ENCODE measurements around the gene FTO. TPM values are rescaled to one million over a fixed set of nuclear protein-coding genes. Genes with fewer than 3 reads are reported as not detected.

FTO gene
- total RNA-seq, 1 donor from 2014 or later, result 50.2 TPM

DNA sequence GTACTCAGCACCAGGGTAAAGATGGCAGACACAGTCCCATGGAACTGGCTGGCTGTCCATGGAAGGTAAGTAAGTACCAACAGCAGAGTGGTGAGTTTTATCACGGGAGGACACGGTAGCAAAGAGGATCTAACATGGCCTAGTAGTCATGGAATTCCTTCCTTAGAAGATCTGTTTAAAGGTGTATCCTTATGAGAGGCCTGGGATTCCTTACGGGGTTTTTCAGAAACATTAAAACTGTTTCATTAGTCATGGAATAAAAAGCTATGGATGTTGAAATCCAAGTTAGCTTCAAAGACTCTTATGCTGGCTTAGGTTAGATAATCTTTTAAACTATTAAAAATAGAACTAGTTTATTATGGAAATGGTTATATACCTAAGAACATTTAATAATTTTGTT is 7.4 kb downstream of the FTO start:
- intact Hi-C loops (cut with DNase I), result no loop called here
- Histone ChIP-seq H3K4me1 (peaks cover 0 to 8% of the 10 kb centered on the region in 2 donors), H3K9me3 (no peaks in the 10 kb centered on the region)

GRCh38 chr16:53712065-53712464 is 8.1 kb downstream of the FTO start:
- Histone ChIP-seq H3K36me3 (no peaks in the 10 kb centered on the region), H3K4me3 (no peak overlapping the region), H3K27me3 (no peaks in the 10 kb centered on the region), H3K9me3 (no peaks in the 10 kb centered on the region), H3K4me1 (peaks cover 0 to 8% of the 10 kb centered on the region in 2 donors), H3K27ac (no peak overlapping the region)
- TF ChIP-seq CTCF (IDR thresholded peaks at IDR 0.05), result no peak
- intact Hi-C loops (cut with DNase I), result no loop called here
- DNase-seq (ENCODE audit: low spot score in 2 of 2), result no peak

More for the DNA sequence above, 7.4 kb downstream of the FTO start:
- DNase-seq (ENCODE audit: low spot score in 2 of 2), result no peak
- H3K4me3 ChIP-seq, result no peak overlapping the region
- H3K27me3 ChIP-seq, result no peaks in the 10 kb centered on the region
- H3K27ac ChIP-seq, result no peak overlapping the region
- TF ChIP-seq CTCF (IDR thresholded peaks at IDR 0.05), result no peak
- H3K36me3 ChIP-seq, result no peaks in the 10 kb centered on the region

DNA sequence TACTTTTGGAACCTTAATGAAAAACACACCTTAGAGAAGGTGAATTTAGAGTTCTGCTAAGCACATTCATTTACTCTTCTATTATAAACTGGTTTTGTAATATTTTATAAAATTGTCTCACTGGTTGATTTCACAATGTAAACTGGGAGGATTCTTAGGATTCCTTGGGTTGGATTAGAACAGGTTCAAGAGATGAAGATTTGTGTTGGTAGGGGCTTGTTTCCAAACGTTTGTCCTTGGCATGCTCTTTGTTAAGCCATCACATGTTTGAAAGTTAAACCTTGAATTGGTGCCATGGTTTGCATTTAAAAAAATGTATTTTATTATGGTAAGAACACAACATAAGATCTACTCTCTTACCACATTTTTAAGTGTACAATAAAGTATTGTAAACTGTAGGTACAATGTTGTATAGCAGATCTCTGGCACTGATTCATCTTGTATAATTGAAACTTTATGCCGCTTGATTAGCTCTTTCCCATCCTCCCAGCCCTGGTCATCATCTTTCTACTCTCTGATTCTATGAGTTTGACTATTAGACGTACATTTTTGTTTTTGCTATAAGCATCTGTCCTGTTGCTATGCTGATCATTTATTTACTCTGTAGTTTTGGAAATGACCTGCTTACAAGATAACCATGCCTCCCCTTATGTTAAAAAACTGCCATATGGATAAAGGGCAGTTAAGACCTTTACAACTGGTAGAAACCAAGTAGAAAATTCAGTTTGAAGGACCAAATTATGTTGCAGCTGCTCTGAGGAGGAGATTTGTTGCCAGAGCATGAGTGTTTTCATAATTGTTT is 9.6 kb downstream of the FTO start:
- H3K27ac ChIP-seq, result no peak overlapping the region
- peaks cover 0 to 10% of the 10 kb centered on the region in 2 donors for H3K4me1 ChIP-seq
- H3K9me3 ChIP-seq, result no peaks in the 10 kb centered on the region
- no peak for TF ChIP-seq CTCF (IDR thresholded peaks at IDR 0.05)
- no peak overlapping the region for H3K4me3 ChIP-seq
- DNase-seq (ENCODE audit: low spot score in 2 of 2), result no peak
- intact Hi-C loops (cut with DNase I), result no loop called here
- no peaks in the 10 kb centered on the region for H3K27me3 ChIP-seq
- no peaks in the 10 kb centered on the region for H3K36me3 ChIP-seq

DNA sequence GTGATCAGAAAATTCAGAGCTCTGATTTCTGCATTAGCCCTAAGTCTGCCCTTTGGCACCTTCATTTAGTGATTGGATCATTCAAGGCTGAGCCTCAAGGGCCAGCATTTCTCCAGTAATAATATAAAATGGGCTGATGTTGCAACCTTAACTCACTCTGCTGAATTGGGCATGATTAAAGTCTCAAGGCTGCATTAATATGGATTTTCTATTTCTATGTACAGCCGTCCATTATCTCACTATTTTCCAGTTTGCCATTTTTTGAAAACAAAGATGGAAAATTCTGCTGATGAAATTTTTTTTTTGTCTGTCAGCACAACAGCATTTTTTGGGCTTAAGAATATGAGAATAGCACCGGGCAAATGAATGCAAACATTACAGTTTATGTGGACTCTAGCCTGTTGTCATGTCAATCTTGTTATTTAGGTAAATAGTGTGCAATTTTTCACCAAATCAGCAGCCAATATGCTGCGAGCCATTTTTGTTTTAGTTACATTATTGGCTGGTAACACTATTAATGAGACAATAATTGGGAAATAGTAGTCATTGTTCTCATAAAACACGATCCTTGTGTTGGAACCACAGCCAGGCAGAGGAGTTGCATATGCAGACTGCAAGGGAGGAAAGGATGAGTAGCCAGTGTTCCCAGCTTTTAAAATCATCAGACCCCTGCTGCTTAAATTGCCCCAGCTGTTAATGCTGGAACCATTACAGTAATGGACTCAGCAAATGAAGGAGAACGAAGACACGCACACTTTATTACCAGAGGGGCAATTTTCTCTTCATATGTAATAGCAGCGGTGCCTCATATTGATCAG is 10.5 kb downstream of the FTO start:
- DNase-seq (ENCODE audit: low spot score in 2 of 2), result no peak
- no peak overlapping the region for H3K27ac ChIP-seq
- H3K27me3 ChIP-seq, result no peaks in the 10 kb centered on the region
- TF ChIP-seq CTCF (IDR thresholded peaks at IDR 0.05), result no peak
- H3K9me3 ChIP-seq, result no peaks in the 10 kb centered on the region
- H3K36me3 ChIP-seq, result no peaks in the 10 kb centered on the region
- H3K4me3 ChIP-seq, result no peak overlapping the region
- intact Hi-C loops (cut with DNase I), result no loop called here
- peaks cover 0 to 10% of the 10 kb centered on the region in 2 donors for H3K4me1 ChIP-seq

DNA sequence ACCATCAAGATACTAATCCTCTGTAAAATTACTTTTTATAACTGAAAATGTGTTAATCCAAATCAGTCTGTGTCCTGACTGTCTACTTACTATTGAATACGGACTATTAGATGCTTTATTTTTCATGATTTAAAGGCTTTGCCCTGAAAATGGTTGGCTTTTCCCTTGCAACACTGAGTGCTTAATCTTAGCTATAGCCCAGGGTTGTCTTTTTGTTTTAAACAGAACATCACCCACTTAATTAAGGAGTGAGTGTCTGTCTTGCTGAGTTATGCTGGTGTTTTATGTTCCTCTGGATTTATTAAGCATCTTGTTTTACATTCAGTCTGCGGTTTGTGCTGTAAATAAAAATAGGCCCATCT is 11.0 kb downstream of the FTO start:
- intact Hi-C loops (cut with DNase I), result no loop called here
- Histone ChIP-seq H3K4me3 (no peak overlapping the region), H3K27ac (no peak overlapping the region), H3K36me3 (no peaks in the 10 kb centered on the region), H3K4me1 (peaks cover 0 to 10% of the 10 kb centered on the region in 2 donors), H3K9me3 (no peaks in the 10 kb centered on the region), H3K27me3 (no peaks in the 10 kb centered on the region)
- no peak for DNase-seq (ENCODE audit: low spot score in 2 of 2)
- no peak for TF ChIP-seq CTCF (IDR thresholded peaks at IDR 0.05)
